H1 (cell line): ENCODE data around the gene MYO18A. TPM values are rescaled to one million over a fixed set of nuclear protein-coding genes. Genes with fewer than 3 reads are reported as not detected.

Source experiments
- CTCF ChIA-PET: fragments of 300-600 bp; sonication (Branson Sonifier 250); formaldehyde crosslinking; loops from one replicate; lab custom pipeline; 2021; ENCODE audit not compliant: partially characterized antibody; lab: Charles Lee
- POLR2A ChIA-PET: fragments of 300-600 bp; sonication (Branson Sonifier 250); formaldehyde crosslinking; loops from one replicate; lab custom pipeline; 2021; ENCODE audit warnings: inconsistent platforms; ENCODE audit not compliant: partially characterized antibody; lab: Charles Lee
- DNase-seq, 2 experiments: peaks; one replicate each; pipeline versions ENCODE4 v3.0.0 to v3.0.0-alpha.2; 2010 to 2022; ENCODE audit warnings: low spot score in 2 of 2, low read depth in 1 of 2, mixed read lengths in 1 of 2
- FAIRE-seq: peaks from 2 replicates; lab custom pipeline; 2011; peaks lifted over from hg19 to GRCh38; lab: Jason Lieb, UNC
- H2AFZ ChIP-seq: 2 replicates; pipeline ENCODE4 v1.8.1; 2012; ENCODE audit warnings: low read length, inconsistent platforms
- H2AK5ac ChIP-seq: 2 replicates; pipeline ENCODE4 v1.6.1; 2013; ENCODE audit warnings: low read depth, low read length
- H2BK120ac ChIP-seq: replicated peaks from 2 replicates; pipeline ENCODE3; 2013; ENCODE audit warnings: low read depth, low read length, inconsistent platforms
- H2BK12ac ChIP-seq: 2 replicates; pipeline ENCODE4 v1.6.1; 2013; ENCODE audit warnings: low read depth, low read length
- H2BK15ac ChIP-seq: 2 replicates; pipeline ENCODE4 v1.6.1; 2013; ENCODE audit warnings: low read length
- H2BK20ac ChIP-seq: 2 replicates; pipeline ENCODE4 v1.6.1; 2013; ENCODE audit warnings: low read length
- H2BK5ac ChIP-seq: 2 replicates; pipeline ENCODE4 v1.6.1; 2013; ENCODE audit warnings: low read depth, low read length
- H3K14ac ChIP-seq: 2 replicates; pipeline ENCODE4 v1.6.1; 2013; ENCODE audit warnings: inconsistent platforms; ENCODE audit not compliant: insufficient read length
- H3K18ac ChIP-seq: 2 replicates; pipeline ENCODE4 v1.6.1; 2013; ENCODE audit warnings: low read length; ENCODE audit errors: extremely low read depth
- H3K23ac ChIP-seq: 2 replicates; pipeline ENCODE4 v1.6.1; 2013; ENCODE audit warnings: inconsistent platforms; ENCODE audit not compliant: insufficient read length
- H3K23me2 ChIP-seq: 2 replicates; pipeline ENCODE4 v1.6.1; 2013; ENCODE audit warnings: low read depth, low read length
- H3K27ac ChIP-seq: 2 replicates; pipeline ENCODE4 v1.6.1; 2011; ENCODE audit warnings: low read depth, low read length, inconsistent platforms
- H3K27me3 ChIP-seq, 4 experiments: replicated peaks in 1 of 4; 1 replicate in 1 of 4; 2 replicates in 3 of 4; pipeline versions ENCODE4 v1.6.1 to v1.8.1; 2011 to 2013; ENCODE audit warnings: low read length in 3 of 4, mild to moderate bottlenecking in 3 of 4, inconsistent platforms in 2 of 4, mixed read lengths in 2 of 4, moderate library complexity in 1 of 4; ENCODE audit not compliant: control insufficient read depth in 3 of 4, insufficient read depth in 3 of 4; ENCODE audit errors: extremely low read depth in 1 of 4
- H3K36me3 ChIP-seq, 4 experiments: 2 replicates each; pipeline versions ENCODE4 v1.6.1 to v1.8.1; 2011 to 2013; ENCODE audit warnings: mild to moderate bottlenecking in 4 of 4, low read length in 3 of 4, moderate library complexity in 2 of 4, control low read depth in 1 of 4, inconsistent platforms in 1 of 4; ENCODE audit not compliant: insufficient read depth in 4 of 4, control insufficient read depth in 2 of 4
- H3K4ac ChIP-seq: replicated peaks from 2 replicates; pipeline ENCODE3; 2013; ENCODE audit warnings: low read length, low read depth, mixed read lengths, inconsistent platforms; ENCODE audit not compliant: insufficient read length
- H3K4me1 ChIP-seq, 4 experiments: replicated peaks in 1 of 4; 1 replicate in 1 of 4; 2 replicates in 3 of 4; pipeline versions ENCODE4 v1.6.1 to v1.8.1; 2011 to 2013; ENCODE audit warnings: low read length in 3 of 4, inconsistent platforms in 2 of 4, mixed read lengths in 1 of 4; ENCODE audit not compliant: insufficient read depth in 4 of 4, control insufficient read depth in 3 of 4
- H3K4me2 ChIP-seq, 2 experiments: 2 replicates each; pipeline versions ENCODE4 v1.6.1 to v1.8.1; 2011 to 2013; ENCODE audit warnings: low read depth in 2 of 2, low read length in 2 of 2, control low read depth in 1 of 2, inconsistent platforms in 1 of 2, mild to moderate bottlenecking in 1 of 2; ENCODE audit not compliant: insufficient read depth in 1 of 2
- H3K4me3 ChIP-seq, 4 experiments: fragments of 200-600, 300-600 bp in 1 of 4; sonication (generic), shearing (Covaris generic), sonication (Bioruptor Twin) in 1 of 4; 2 replicates each; pipeline versions ENCODE4 v1.5.1 to v1.8.1; 2011 to 2016; ENCODE audit warnings: low read length in 4 of 4, low read depth in 3 of 4, control low read depth in 2 of 4, inconsistent platforms in 2 of 4, mild to moderate bottlenecking in 2 of 4, mixed read lengths in 1 of 4, moderate library complexity in 1 of 4; ENCODE audit not compliant: insufficient read depth in 2 of 4; ENCODE audit errors: extremely low read depth in 1 of 4
- H3K56ac ChIP-seq: replicated peaks from 2 replicates; pipeline ENCODE3; 2013; ENCODE audit warnings: low read depth, mild to moderate bottlenecking, mixed read lengths, low read length, inconsistent platforms; ENCODE audit not compliant: insufficient read length
- H3K79me1 ChIP-seq: 2 replicates; pipeline ENCODE4 v1.6.1; 2013; ENCODE audit warnings: low read depth, low read length, control low read depth
- H3K79me2 ChIP-seq, 2 experiments: 2 replicates each; pipeline versions ENCODE4 v1.6.1 to v1.8.1; 2012 to 2013; ENCODE audit warnings: low read length in 2 of 2, mild to moderate bottlenecking in 2 of 2, inconsistent platforms in 1 of 2; ENCODE audit not compliant: insufficient read depth in 2 of 2, control insufficient read depth in 1 of 2
- H3K9ac ChIP-seq, 4 experiments: replicated peaks in 1 of 4; 1 replicate in 1 of 4; 2 replicates in 3 of 4; pipeline versions ENCODE4 v1.6.1 to v1.8.1; 2011 to 2013; ENCODE audit warnings: low read depth in 3 of 4, low read length in 3 of 4, control low read depth in 2 of 4, mild to moderate bottlenecking in 2 of 4, moderate library complexity in 2 of 4, inconsistent platforms in 1 of 4; ENCODE audit errors: extremely low read depth in 1 of 4
- H3K9me3 ChIP-seq, 2 experiments: 2 replicates each; pipeline versions ENCODE4 v1.6.1 to v1.8.1; 2012 to 2013; ENCODE audit warnings: mild to moderate bottlenecking in 2 of 2, moderate library complexity in 2 of 2, control low read depth in 1 of 2, inconsistent platforms in 1 of 2, low read depth in 1 of 2, low read length in 1 of 2, mixed read lengths in 1 of 2; ENCODE audit not compliant: insufficient read depth in 2 of 2
- H4K20me1 ChIP-seq, 2 experiments: replicated peaks in 1 of 2; 2 replicates each; pipeline versions ENCODE3 to v1.8.1; 2011 to 2013; ENCODE audit warnings: inconsistent platforms in 2 of 2, low read length in 2 of 2, mild to moderate bottlenecking in 1 of 2; ENCODE audit not compliant: insufficient read depth in 2 of 2, control insufficient read depth in 1 of 2
- H4K5ac ChIP-seq: 2 replicates; pipeline ENCODE4 v1.6.1; 2013; ENCODE audit warnings: low read length, low read depth, mixed read lengths, inconsistent platforms; ENCODE audit not compliant: insufficient read length
- H4K8ac ChIP-seq: 2 replicates; pipeline ENCODE4 v1.8.0; 2013; ENCODE audit warnings: mild to moderate bottlenecking, moderate library complexity, low read length, inconsistent platforms; ENCODE audit not compliant: insufficient read depth; ENCODE audit errors: extremely low read depth
- H4K91ac ChIP-seq: replicated peaks from 2 replicates; pipeline ENCODE3; 2013; ENCODE audit warnings: low read length, mixed read lengths, inconsistent platforms; ENCODE audit not compliant: insufficient read length
- YY1 ChIP-seq: IDR thresholded peaks from 2 replicates; pipeline ENCODE4 v1.6.1; 2011; ENCODE audit warnings: low read depth, mild to moderate bottlenecking, low read length
- WGBS, 2 experiments: shearing (Covaris generic) in 1 of 2; methylation state at CpG; one replicate each; pipeline versions ENCODE4 v1.1.6 to v1.1.7; 2013 to 2015; ENCODE audit warnings: low lambda C conversion rate in 2 of 2, mixed read lengths in 2 of 2, inconsistent platforms in 1 of 2, low coverage in 1 of 2, missing lambda C conversion rate in 1 of 2; ENCODE audit not compliant: insufficient replicate concordance in 2 of 2, insufficient coverage in 1 of 2, insufficient read length in 1 of 2; ENCODE audit errors: extremely low coverage in 1 of 2, missing lambda C conversion rate in 1 of 2; 5-methylcytosine and 5-hydroxymethylcytosine counted together
- polyA plus RNA-seq, 7 experiments: library from polyadenylated mRNA; depleted of rRNA in 3 of 7; stranded (reverse) in 5 of 7; unstranded in 2 of 7; fragments of >200 nt in 5 of 7; fragments of 200-250 nt in 2 of 7; gene quantifications; 1 replicate in 5 of 7; 2 replicates in 1 of 7; 4 replicates in 1 of 7; pipeline versions ENCODE4 v1.2.1 to v1.2.3, GENCODE V29; 2011 to 2013; ENCODE audit warnings: missing spikeins in 2 of 7, mixed read lengths in 2 of 7
- total RNA-seq: library from RNA; stranded (reverse); fragmentation: NEBNext Ultra II Directional; extraction: Animal tissue kit (Norgen Biotek cat#: 25700); gene quantifications from 2 replicates; pipeline ENCODE4 v1.2.1, GENCODE V29; 2021

The MYO18A gene
- total and polyA plus RNA-seq, 2 of the 8 experiments (the other 6 are each of a cell fraction or from before 2014, with no cell fraction given), result 7.6 to 43.8 TPM

DNA sequence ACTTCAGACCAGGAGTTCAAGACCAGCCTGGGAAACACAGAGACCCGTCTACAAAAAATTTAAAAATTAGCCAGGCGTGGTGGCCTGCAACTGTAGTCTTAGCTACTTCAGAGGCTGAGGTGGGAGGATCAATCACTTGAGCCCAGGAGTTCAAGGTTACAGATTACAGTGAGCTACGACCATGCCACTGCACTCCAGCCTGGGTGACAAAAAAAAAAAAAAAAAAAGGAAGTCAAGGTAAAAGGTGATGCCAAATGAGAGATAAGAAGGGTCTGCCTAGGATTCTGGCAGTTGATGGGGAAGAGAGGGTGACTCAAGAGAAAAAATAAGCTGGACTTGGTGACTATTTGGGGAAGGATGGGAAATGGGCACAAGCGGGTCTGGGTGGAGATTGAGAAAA, 32.5 kb downstream of the MYO18A start:
- no peaks in the 10 kb centered on the region for H3K23me2 ChIP-seq
- no peak overlapping the region for H3K4me3 ChIP-seq
- peaks cover 0 to 6% of the 10 kb centered on the region in 2 experiments for H4K20me1 ChIP-seq
- H3K4ac ChIP-seq, result no peak overlapping the region
- no peak overlapping the region for H3K23ac ChIP-seq
- no peak overlapping the region for H3K27ac ChIP-seq
- no peak overlapping the region for H2BK12ac ChIP-seq
- no peak overlapping the region for H3K9ac ChIP-seq
- H3K36me3 ChIP-seq, result no peaks in the 10 kb centered on the region
- H3K14ac ChIP-seq, result no peak overlapping the region
- WGBS, 2 experiments, result 87% methylated on average over 4 of the region's 4 CpGs; no CpG with 5 or more reads in 1 of the 2 experiments
- H2AFZ ChIP-seq, result no peak overlapping the region
- no peaks in the 10 kb centered on the region for H3K27me3 ChIP-seq
- ChIA-PET CTCF (interaction anchor here (1.0 to 34.4 kb wide), 11 partner anchors 8 to 214 kb away, joined by 3 to 731 read pairs (median 19); partner anchors contain the start of gene MYO18A), POLR2A (interaction anchor here (0.7 to 3.1 kb wide), 6 partner anchors 18 to 147 kb away, joined by 3 to 10 read pairs (median 4); partner anchors contain the start of gene NUFIP2)
- H2BK20ac ChIP-seq, result no peak overlapping the region
- no peak overlapping the region for H3K56ac ChIP-seq
- H2BK120ac ChIP-seq, result no peak overlapping the region
- H3K18ac ChIP-seq, result no peak overlapping the region
- no peaks in the 10 kb centered on the region for H3K9me3 ChIP-seq
- FAIRE-seq (no peak), DNase-seq (no peak)
- no peak overlapping the region for H2BK5ac ChIP-seq
- no peak overlapping the region for H2AK5ac ChIP-seq
- H4K91ac ChIP-seq, result no peak overlapping the region
- H4K8ac ChIP-seq, result no peak overlapping the region
- no peak overlapping the region for H2BK15ac ChIP-seq
- no peak overlapping the region for H4K5ac ChIP-seq
- no peak overlapping the region; a peak in 1 of 4 replicates for H3K4me2 ChIP-seq
- H3K79me2 ChIP-seq, result 0 out of 4 replicates have a peak, but pooled peaks cover 0 to 3% of the 10 kb centered on the region in 2 experiments
- no peak for TF ChIP-seq YY1
- H3K79me1 ChIP-seq, result 0 out of 2 replicates have a peak, but pooled peaks cover 2% of the 10 kb centered on the region
- H3K4me1 ChIP-seq, result peaks cover 0 to 10% (median 6%) of the 10 kb centered on the region in 4 experiments; a peak in 6 of 7 replicates
